Astrocyte (in vitro differentiated cells and primary cell): Measurements from ENCODE around the gene MCF2L2.

Source experiments
- CTCF ChIP-seq: IDR thresholded peaks from 2 replicates; pipeline ENCODE4 v1.5.1; 2011; ENCODE audit warnings: low read depth, mild to moderate bottlenecking, inconsistent platforms, low read length, moderate library complexity; ENCODE audit not compliant: insufficient read depth
- EZH2 ChIP-seq: IDR thresholded peaks from 2 replicates; pipeline ENCODE4 v1.6.1; 2012; ENCODE audit warnings: mild to moderate bottlenecking, low read length, inconsistent platforms; ENCODE audit not compliant: insufficient read depth

- TF ChIP-seq EZH2 (no peak), CTCF (no peak)
Measured at GRCh38 chr3:183434503-183434902, 6.1 kb upstream of the MCF2L2 start.
